ENCODE data around the gene CD79B.

DNA sequence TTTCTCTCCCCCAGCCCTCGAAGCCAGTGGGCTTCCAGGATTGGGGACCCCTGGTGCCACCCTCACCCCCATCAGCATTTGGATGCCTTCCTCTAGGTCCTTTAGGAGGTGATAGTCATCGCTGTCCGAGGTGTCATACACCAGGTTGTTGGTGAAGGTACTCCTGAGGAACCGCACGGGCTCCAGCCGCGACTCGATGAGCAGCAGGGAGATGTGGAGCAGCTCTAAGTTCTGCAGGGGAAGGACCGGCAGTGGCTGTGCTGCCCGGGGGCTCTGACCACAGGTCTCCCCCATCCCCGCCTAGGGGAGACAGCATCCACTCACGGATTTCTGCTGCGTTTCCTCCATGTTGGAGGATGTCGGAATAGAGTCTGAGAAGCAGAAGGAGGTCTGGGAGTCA, 22.0 kb downstream of the CD79B start:
- no peak for TF ChIP-seq SPI1 (IDR thresholded peaks at IDR 0.05; ENCODE audit: low read depth, low read length)
- TF ChIP-seq POLR2A (IDR thresholded peaks at IDR 0.05; ENCODE audit: low read depth, low read length): no peak
- no peak for TF ChIP-seq POLR2AphosphoS5 (IDR thresholded peaks at IDR 0.05; ENCODE audit: low read depth, low read length)
- no peak for TF ChIP-seq TAF1 (IDR thresholded peaks at IDR 0.05; ENCODE audit: low read depth, low read length)
- no peak for TF ChIP-seq POU2F2 (IDR thresholded peaks at IDR 0.05; ENCODE audit: low read depth, low read length)

Measured in GM12891 (cell line).